A673 (cell line): ENCODE data around the gene FLVCR2. TPM values are rescaled to one million over a fixed set of nuclear protein-coding genes. Genes with fewer than 3 reads are reported as not detected.

Source experiments
- BruUV-seq: library from RNA; stranded (reverse); fragments of 400-500 nt; replicated peaks from 2 replicates; lab custom pipeline; 2021; lab: Mats Ljungman, UMichigan
- CTCF ChIA-PET: fragments of 300-600 bp; sonication (Branson Sonifier 250); formaldehyde crosslinking; loops from one replicate; lab custom pipeline; 2022; ENCODE audit warnings: antibody characterized with exemption; lab: Charles Lee
- POLR2A ChIA-PET: fragments of 300-600 bp; sonication (Branson Sonifier 250); formaldehyde crosslinking; loops from one replicate; lab custom pipeline; 2022; ENCODE audit warnings: antibody characterized with exemption; ENCODE audit not compliant: low non-redundant PET; lab: Charles Lee
- DNase-seq: peaks from one replicate; pipeline ENCODE4 v3.0.0-alpha.2; 2015; ENCODE audit warnings: low spot score
- H3K27ac ChIP-seq: fragments of 200-600 bp; sonication (generic); 2 replicates; pipeline ENCODE4 v1.5.1; 2016; ENCODE audit warnings: mixed run types, low read depth, mild to moderate bottlenecking, mixed read lengths, antibody characterized with exemption, low read length; ENCODE audit not compliant: poor library complexity, severe bottlenecking
- H3K27me3 ChIP-seq: fragments of 200-600 bp; sonication (generic); replicated peaks from 2 replicates; pipeline ENCODE4 v1.6.1; 2017; ENCODE audit warnings: mixed run types, low read depth, mild to moderate bottlenecking, mixed read lengths, antibody characterized with exemption, low read length; ENCODE audit not compliant: insufficient read depth, poor library complexity
- H3K36me3 ChIP-seq: fragments of 200-600 bp; sonication (generic); 2 replicates; pipeline ENCODE4 v1.6.1; 2016; ENCODE audit warnings: mixed run types, mild to moderate bottlenecking, mixed read lengths, antibody characterized with exemption, low read length; ENCODE audit not compliant: insufficient read depth, poor library complexity, severe bottlenecking
- H3K4me1 ChIP-seq: fragments of 200-600 bp; sonication (generic); 2 replicates; pipeline ENCODE4 v1.6.1; 2017; ENCODE audit warnings: mixed run types, mild to moderate bottlenecking, mixed read lengths, antibody characterized with exemption, low read length; ENCODE audit not compliant: insufficient read depth, poor library complexity, severe bottlenecking
- H3K4me3 ChIP-seq: fragments of 200-600 bp; sonication (generic); 2 replicates; pipeline ENCODE4 v1.5.1; 2016; ENCODE audit warnings: low read depth, mixed run types, mild to moderate bottlenecking, mixed read lengths, low read length; ENCODE audit not compliant: poor library complexity, severe bottlenecking
- H3K9me3 ChIP-seq: fragments of 200-600 bp; sonication (generic); 2 replicates; pipeline ENCODE4 v1.6.1; 2016; ENCODE audit warnings: mixed run types, low read depth, mild to moderate bottlenecking, mixed read lengths, antibody characterized with exemption, low read length; ENCODE audit not compliant: poor library complexity, severe bottlenecking
- EZH2 ChIP-seq: fragments of 200-600 bp; sonication (generic); IDR thresholded peaks from 2 replicates; pipeline ENCODE4 v1.6.1; 2017; ENCODE audit warnings: borderline replicate concordance, low read depth, mild to moderate bottlenecking, mixed read lengths, antibody characterized with exemption, low read length; ENCODE audit not compliant: poor library complexity, severe bottlenecking
- intact Hi-C: fragments of 100-400 bp; cut with micrococcal nuclease; formaldehyde crosslinking; loops from one replicate; pipeline ENCODE4 v1.10.0; 2022; ENCODE audit not compliant: unreplicated experiment
- total RNA-seq: library from RNA; stranded (reverse); gene quantifications from 2 replicates; pipeline ENCODE4 v1.2.3, GENCODE V29; 2021
- TF ChIP-seq, protein P1 (sequence below): fragments of 300-800, 200-600 bp; sonication (generic); conservative IDR thresholded peaks from 2 replicates; pipeline ENCODE4 v1.5.1; 2017; ENCODE audit warnings: low read depth, mild to moderate bottlenecking, antibody characterized with exemption, low read length, moderate library complexity, mixed read lengths

FLVCR2 gene
- total RNA-seq, 1 experiment from 2014 or later = 3.5 TPM

DNA sequence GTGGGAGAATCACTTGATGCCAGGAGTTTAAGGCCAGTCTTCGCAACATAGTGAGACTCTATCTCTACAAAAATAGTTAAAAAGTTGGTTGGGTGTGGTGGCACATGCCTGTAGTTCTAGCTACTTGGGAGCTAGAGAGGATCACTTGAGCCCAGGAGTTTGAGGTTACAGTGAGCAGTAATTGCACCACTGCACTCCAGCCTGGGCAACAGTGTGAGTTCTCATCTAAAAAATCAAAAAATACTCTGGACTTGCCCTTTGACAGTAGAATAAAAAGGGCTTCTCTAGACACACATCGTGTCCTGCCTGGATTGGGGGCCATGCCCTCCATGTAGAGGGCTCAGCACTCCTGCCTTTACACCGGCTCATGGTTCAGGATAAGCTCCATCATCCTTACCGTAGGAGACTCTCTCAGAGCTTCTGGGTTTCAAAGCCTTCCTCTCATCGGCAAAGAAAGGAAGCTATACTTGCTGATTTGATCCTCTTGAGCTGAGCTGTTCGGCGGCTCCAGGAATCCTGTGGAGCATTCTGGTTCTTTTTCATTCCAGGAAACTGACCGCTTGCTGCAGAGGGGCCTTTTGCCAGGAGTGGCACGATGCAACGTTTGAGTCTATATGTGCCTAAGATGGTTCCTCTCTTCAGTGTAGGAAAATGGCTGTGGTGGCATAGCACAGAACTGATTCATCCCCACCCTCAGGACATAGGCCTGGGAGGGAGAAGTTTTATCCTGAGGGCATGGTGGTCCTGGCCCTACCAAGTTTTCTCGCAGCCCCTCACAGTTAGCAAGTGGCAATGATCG lies 29.6 kb downstream of the FLVCR2 start:
- no peaks in the 10 kb centered on the region for H3K36me3 ChIP-seq
- H3K9me3 ChIP-seq = no peaks in the 10 kb centered on the region
- H3K4me3 ChIP-seq = no peak overlapping the region
- no peak overlapping the region for H3K27ac ChIP-seq
- intact Hi-C loops = no loop called here
- ChIA-PET CTCF (no interaction called here), POLR2A (no interaction called here)
- no peak for DNase-seq
- peaks cover 18% of the 10 kb centered on the region for H3K27me3 ChIP-seq
- no peaks in the 10 kb centered on the region for H3K4me1 ChIP-seq
- TF ChIP-seq, protein P1, sequence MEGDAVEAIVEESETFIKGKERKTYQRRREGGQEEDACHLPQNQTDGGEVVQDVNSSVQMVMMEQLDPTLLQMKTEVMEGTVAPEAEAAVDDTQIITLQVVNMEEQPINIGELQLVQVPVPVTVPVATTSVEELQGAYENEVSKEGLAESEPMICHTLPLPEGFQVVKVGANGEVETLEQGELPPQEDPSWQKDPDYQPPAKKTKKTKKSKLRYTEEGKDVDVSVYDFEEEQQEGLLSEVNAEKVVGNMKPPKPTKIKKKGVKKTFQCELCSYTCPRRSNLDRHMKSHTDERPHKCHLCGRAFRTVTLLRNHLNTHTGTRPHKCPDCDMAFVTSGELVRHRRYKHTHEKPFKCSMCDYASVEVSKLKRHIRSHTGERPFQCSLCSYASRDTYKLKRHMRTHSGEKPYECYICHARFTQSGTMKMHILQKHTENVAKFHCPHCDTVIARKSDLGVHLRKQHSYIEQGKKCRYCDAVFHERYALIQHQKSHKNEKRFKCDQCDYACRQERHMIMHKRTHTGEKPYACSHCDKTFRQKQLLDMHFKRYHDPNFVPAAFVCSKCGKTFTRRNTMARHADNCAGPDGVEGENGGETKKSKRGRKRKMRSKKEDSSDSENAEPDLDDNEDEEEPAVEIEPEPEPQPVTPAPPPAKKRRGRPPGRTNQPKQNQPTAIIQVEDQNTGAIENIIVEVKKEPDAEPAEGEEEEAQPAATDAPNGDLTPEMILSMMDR = no peak
- no peak for TF ChIP-seq EZH2
- BruUV-seq = no TSS peak

DNA sequence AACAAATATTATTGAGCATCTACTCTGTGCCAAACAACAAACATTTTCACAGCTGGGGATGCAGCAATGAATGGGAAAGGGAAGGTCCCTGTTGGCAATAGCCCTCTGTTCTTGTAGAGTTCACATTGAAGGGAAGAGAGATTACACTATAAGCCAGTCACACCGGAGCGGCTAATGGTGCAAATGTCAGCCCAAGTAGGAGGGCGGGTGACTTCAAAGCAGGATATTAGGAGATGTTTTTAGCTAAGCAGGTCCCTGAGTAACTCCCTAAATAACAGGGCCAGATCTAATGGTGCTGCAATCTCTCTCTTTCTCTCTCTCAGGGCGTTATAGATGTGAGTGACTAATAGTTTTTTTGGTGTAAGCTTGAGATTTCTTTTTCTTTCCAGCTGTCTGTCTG lies 30.7 kb downstream of the FLVCR2 start:
- CTCF ChIA-PET = interaction anchor here (1.0 kb wide), 1 partner anchor 186 kb away, joined by 15 read pairs; no protein-coding TSS in a partner anchor
- H3K36me3 ChIP-seq = no peaks in the 10 kb centered on the region
- DNase-seq = no peak
- no TSS peak for BruUV-seq
- intact Hi-C loops = no loop called here
- no peak for TF ChIP-seq EZH2
- TF ChIP-seq, protein P1 = no peak
- H3K4me3 ChIP-seq = no peak overlapping the region
- H3K9me3 ChIP-seq = no peaks in the 10 kb centered on the region
- POLR2A ChIA-PET = no interaction called here
- H3K4me1 ChIP-seq = no peaks in the 10 kb centered on the region
- H3K27me3 ChIP-seq = peaks cover 19% of the 10 kb centered on the region
- no peak overlapping the region for H3K27ac ChIP-seq

DNA sequence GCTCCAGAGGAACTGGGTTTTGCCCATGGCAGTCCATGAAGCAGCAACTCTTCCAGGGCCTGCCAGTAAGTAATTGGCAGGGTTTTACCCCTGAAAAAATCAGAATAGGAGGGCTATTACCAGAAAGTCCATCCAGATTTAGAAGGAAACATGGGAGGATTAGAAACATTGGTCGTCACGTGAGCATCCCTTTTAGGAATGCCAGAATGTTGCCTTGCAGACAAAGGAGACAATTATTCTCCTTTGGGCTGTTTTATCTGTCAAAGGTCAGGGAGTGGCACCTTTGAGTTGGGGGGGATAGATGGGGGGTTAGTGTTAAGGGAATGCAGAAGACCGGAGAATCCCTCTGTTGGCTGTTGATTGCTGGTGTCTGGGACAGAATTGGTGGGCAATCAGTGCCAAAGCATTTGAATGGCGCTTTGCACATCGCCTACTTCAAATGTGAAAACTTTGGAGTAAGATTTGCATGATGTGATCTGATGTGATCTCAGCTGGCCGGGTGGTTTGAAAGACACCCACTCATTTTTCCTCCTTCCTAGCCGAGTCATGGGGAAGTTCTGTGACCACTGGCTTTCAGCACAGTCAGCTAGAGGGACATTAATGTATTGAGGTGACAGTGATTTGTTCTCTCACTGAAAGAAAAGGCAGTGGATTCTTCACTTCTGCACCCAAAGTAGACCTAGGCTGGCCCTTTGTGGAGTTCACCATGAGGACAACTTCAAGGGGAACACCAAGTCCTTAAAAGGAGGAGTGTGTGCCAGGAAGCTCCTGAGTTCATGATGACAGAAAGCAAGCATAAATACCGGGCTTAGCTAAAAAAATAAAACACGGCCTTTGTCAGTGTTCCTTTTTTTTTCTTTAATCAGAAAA lies 31.4 kb downstream of the FLVCR2 start:
- Histone ChIP-seq H3K27ac (no peak overlapping the region), H3K36me3 (no peaks in the 10 kb centered on the region), H3K27me3 (peaks cover 25% of the 10 kb centered on the region), H3K4me1 (no peaks in the 10 kb centered on the region), H3K9me3 (no peaks in the 10 kb centered on the region), H3K4me3 (no peak overlapping the region)
- ChIA-PET POLR2A (no interaction called here), CTCF (interaction anchor here (0.7 to 1.0 kb wide), 2 partner anchors 14 to 185 kb away, joined by 4 to 15 read pairs; no protein-coding TSS in a partner anchor)
- no peak for DNase-seq
- intact Hi-C loops = no loop called here
- no TSS peak for BruUV-seq
- TF ChIP-seq, protein P1 = no peak
- no peak for TF ChIP-seq EZH2
